Neural progenitor cell (in vitro differentiated cells): ENCODE data around the gene CDK3. TPM values are rescaled to one million over a fixed set of nuclear protein-coding genes. Genes with fewer than 3 reads are reported as not detected.

Experiments
- DNase-seq: peaks from one replicate; pipeline ENCODE4 v3.0.0-alpha.2; 2016; ENCODE audit warnings: low spot score
- H2AFZ ChIP-seq: fragments of 200-600 bp; sonication (generic); replicated peaks from 2 replicates; pipeline ENCODE4 v1.6.1; 2016; ENCODE audit warnings: antibody characterized with exemption
- H3F3A ChIP-seq: fragments of 200-600 bp; sonication (generic); 2 replicates; pipeline ENCODE4 v1.6.1; 2016; ENCODE audit warnings: antibody characterized with exemption, low read depth
- H3K27ac ChIP-seq: fragments of 200-600 bp; sonication (generic); 2 replicates; pipeline ENCODE4 v1.5.1; 2016; ENCODE audit warnings: mild to moderate bottlenecking
- H3K27me3 ChIP-seq: fragments of 200-600 bp; sonication (generic); 2 replicates; pipeline ENCODE4 v1.6.1; 2016; ENCODE audit warnings: mild to moderate bottlenecking, moderate library complexity
- H3K36me3 ChIP-seq: fragments of 200-600 bp; sonication (generic); 2 replicates; pipeline ENCODE4 v1.5.1; 2016
- H3K4me1 ChIP-seq: fragments of 200-600 bp; sonication (generic); 2 replicates; pipeline ENCODE4 v1.6.1; 2016; ENCODE audit warnings: mixed run types
- H3K4me2 ChIP-seq: fragments of 200-600 bp; sonication (generic); 2 replicates; pipeline ENCODE4 v1.6.1; 2016
- H3K4me3 ChIP-seq: fragments of 200-600 bp; sonication (generic); 2 replicates; pipeline ENCODE4 v1.5.1; 2016
- H3K79me2 ChIP-seq: fragments of 200-600 bp; sonication (generic); 2 replicates; pipeline ENCODE4 v1.6.1; 2016; ENCODE audit warnings: low read depth
- H3K9ac ChIP-seq: fragments of 200-600 bp; sonication (generic); 2 replicates; pipeline ENCODE4 v1.6.1; 2016
- H3K9me3 ChIP-seq: fragments of 200-600 bp; sonication (generic); 2 replicates; pipeline ENCODE4 v1.5.1; 2016; ENCODE audit warnings: low read depth
- H4K20me1 ChIP-seq: fragments of 200-600 bp; sonication (generic); 2 replicates; pipeline ENCODE4 v1.6.1; 2016; ENCODE audit warnings: low read depth
- H3K27ac Mint-ChIP-seq: 3 replicates; pipeline ENCODE4 v1.8.0; 2021; ENCODE audit warnings: mixed read lengths
- H3K27me3 Mint-ChIP-seq: 2 replicates; pipeline ENCODE4 v1.8.0; 2022; ENCODE audit warnings: low read depth, mild to moderate bottlenecking, inconsistent platforms, moderate library complexity, mixed read lengths; ENCODE audit not compliant: insufficient read depth
- H3K36me3 Mint-ChIP-seq: 3 replicates; pipeline ENCODE4 v1.8.0; 2021; ENCODE audit warnings: mixed read lengths
- H3K4me1 Mint-ChIP-seq: 3 replicates; pipeline ENCODE4 v1.8.0; 2021; ENCODE audit warnings: mixed read lengths
- H3K4me3 Mint-ChIP-seq: 3 replicates; pipeline ENCODE4 v1.8.0; 2021; ENCODE audit warnings: mild to moderate bottlenecking, moderate library complexity, mixed read lengths
- H3K9me3 Mint-ChIP-seq: 3 replicates; pipeline ENCODE4 v1.8.0; 2020; ENCODE audit warnings: mixed read lengths
- CTCF ChIP-seq: fragments of 200-600 bp; sonication (generic); IDR thresholded peaks from 2 replicates; pipeline ENCODE4 v1.5.1; 2017; ENCODE audit warnings: antibody characterized with exemption, mild to moderate bottlenecking
- EZH2 ChIP-seq: fragments of 200-600 bp; sonication (generic); IDR thresholded peaks from 2 replicates; pipeline ENCODE4 v1.6.1; 2017; ENCODE audit warnings: antibody characterized with exemption, mild to moderate bottlenecking, moderate library complexity
- EZH2phosphoT487 ChIP-seq: fragments of 200-600 bp; sonication (generic); IDR thresholded peaks from 2 replicates; pipeline ENCODE4 v1.6.1; 2017; ENCODE audit warnings: antibody characterized with exemption
- total RNA-seq: library from RNA; depleted of rRNA; stranded (reverse); fragments of >200 nt; gene quantifications from 2 replicates; pipeline ENCODE4 v1.2.3, GENCODE V29; 2015; ENCODE audit warnings: low replicate concordance

The CDK3 gene
- total RNA-seq, 1 donor from 2014 or later = 3.0 TPM

GRCh38 chr17:76026714-76027158 is 26.1 kb downstream of the CDK3 start:
- H3K4me3 Mint-ChIP-seq = no peak overlapping the region

GRCh38 chr17:76027159-76027839 is 26.6 kb downstream of the CDK3 start, which contains the start of gene EVPL:
TSS of gene EVPL (minus strand) at chr17:76027306. CDS start at chr17:76027198, 108 bp downstream.
- DNase-seq = no peak
- peaks cover 14% of the 10 kb centered on the region for H3K4me1 Mint-ChIP-seq
- H3K4me3 Mint-ChIP-seq = no peak within 1 kb of the TSS
- H2AFZ ChIP-seq = no peak within 1 kb of the TSS
- no peak within 1 kb of the TSS for H3K9ac ChIP-seq
- H3K4me1 ChIP-seq = peaks cover 5% of the 10 kb centered on the region
- H3K36me3 Mint-ChIP-seq = no peaks in the 10 kb centered on the region
- no peaks in the 10 kb centered on the region for H3K9me3 ChIP-seq
- H3K9me3 Mint-ChIP-seq = no peaks in the 10 kb centered on the region
- no peaks in the 10 kb centered on the region for H3K79me2 ChIP-seq
- H3F3A ChIP-seq = peaks cover 21% of the 10 kb centered on the region
- no peak within 1 kb of the TSS for H3K27ac Mint-ChIP-seq
- no peaks in the 10 kb centered on the region for H3K36me3 ChIP-seq
- TF ChIP-seq CTCF (no peak), EZH2 (no peak), EZH2phosphoT487 (no peak)
- no peak within 1 kb of the TSS for H3K4me3 ChIP-seq
- no peak within 1 kb of the TSS for H3K27ac ChIP-seq
- H3K4me2 ChIP-seq = no peak within 1 kb of the TSS
- H4K20me1 ChIP-seq = peaks cover 5% of the 10 kb centered on the region
- H3K27me3 Mint-ChIP-seq = peaks cover 3% of the 10 kb centered on the region
- H3K27me3 ChIP-seq = no peaks in the 10 kb centered on the region

More at GRCh38 chr17:76026714-76027158, 26.1 kb downstream of the CDK3 start:
- H3K9me3 Mint-ChIP-seq = no peaks in the 10 kb centered on the region
- Histone ChIP-seq H3K27ac (no peak overlapping the region), H4K20me1 (peaks cover 5% of the 10 kb centered on the region), H3K79me2 (no peaks in the 10 kb centered on the region), H3K9ac (no peak overlapping the region), H3K9me3 (no peaks in the 10 kb centered on the region), H3K4me1 (peaks cover 5% of the 10 kb centered on the region), H3K36me3 (no peaks in the 10 kb centered on the region), H3K4me3 (no peak overlapping the region), H2AFZ (no peak overlapping the region), H3K4me2 (no peak overlapping the region), H3F3A (peaks cover 21% of the 10 kb centered on the region), H3K27me3 (no peaks in the 10 kb centered on the region)
- TF ChIP-seq EZH2 (no peak), EZH2phosphoT487 (no peak), CTCF (no peak)
- peaks cover 14% of the 10 kb centered on the region for H3K4me1 Mint-ChIP-seq
- H3K36me3 Mint-ChIP-seq = no peaks in the 10 kb centered on the region
- peaks cover 3% of the 10 kb centered on the region for H3K27me3 Mint-ChIP-seq
- no peak overlapping the region for H3K27ac Mint-ChIP-seq
- DNase-seq = no peak

- H3K4me3 Mint-ChIP-seq = no peak overlapping the region
- Histone ChIP-seq H3K36me3 (no peaks in the 10 kb centered on the region), H3K9ac (no peak overlapping the region), H3K4me2 (no peak overlapping the region), H3K27me3 (no peaks in the 10 kb centered on the region), H3K79me2 (no peaks in the 10 kb centered on the region), H3F3A (peaks cover 30% of the 10 kb centered on the region), H4K20me1 (peaks cover 5% of the 10 kb centered on the region), H3K4me1 (peaks cover 15% of the 10 kb centered on the region), H2AFZ (no peak overlapping the region), H3K27ac (no peak overlapping the region), H3K4me3 (no peak overlapping the region), H3K9me3 (no peaks in the 10 kb centered on the region)
- no peak for TF ChIP-seq CTCF
- TF ChIP-seq EZH2phosphoT487 = no peak
- TF ChIP-seq EZH2 = no peak
- H3K27me3 Mint-ChIP-seq = peaks cover 6% of the 10 kb centered on the region
- peaks cover 1% of the 10 kb centered on the region for H3K36me3 Mint-ChIP-seq
- no peak for DNase-seq
- no peak overlapping the region for H3K27ac Mint-ChIP-seq
- H3K4me1 Mint-ChIP-seq = peaks cover 16% of the 10 kb centered on the region
- peaks cover 2% of the 10 kb centered on the region for H3K9me3 Mint-ChIP-seq
Measured at GRCh38 chr17:76032073-76032779, 31.6 kb downstream of the CDK3 start.
